A673 (cell line): Measurements from ENCODE around the gene EXOSC3.

Source experiments
- CTCF ChIP-seq: fragments of 300-800, 200-600 bp; sonication (generic); conservative IDR thresholded peaks from 2 replicates; pipeline ENCODE4 v1.5.1; 2017; ENCODE audit warnings: low read depth, mild to moderate bottlenecking, antibody characterized with exemption, low read length, moderate library complexity, mixed read lengths
- EZH2 ChIP-seq: fragments of 200-600 bp; sonication (generic); IDR thresholded peaks from 2 replicates; pipeline ENCODE4 v1.6.1; 2017; ENCODE audit warnings: borderline replicate concordance, low read depth, mild to moderate bottlenecking, mixed read lengths, antibody characterized with exemption, low read length; ENCODE audit not compliant: poor library complexity, severe bottlenecking

- no peak for TF ChIP-seq CTCF
- no peak for TF ChIP-seq EZH2
Measured at GRCh38 chr9:37827483-37828165, 42.8 kb upstream of the EXOSC3 start.
